Right cardiac atrium (tissue), 5 donors: ENCODE data around the gene FGF14. TPM values are rescaled to one million over a fixed set of nuclear protein-coding genes. Genes with fewer than 3 reads are reported as not detected.
A peak's percentile ranks its signal among the peaks of the same experiment; 100 is the strongest.

Experiments
- ATAC-seq, 2 donors: fragments of 200-7000 bp; cut with Tn5 transposase; one replicate each; pipeline versions ENCODE4 v1.8.0 to v1.9.1; 2020; ENCODE audit warnings: moderate library complexity in 2 of 2, mild to moderate bottlenecking in 1 of 2
- DNase-seq, 3 donors: peaks; one replicate each; pipeline ENCODE4 v3.0.0-alpha.2; 2020
- H3K27ac ChIP-seq: one replicate; pipeline ENCODE4 v1.5.1; 2013; ENCODE audit warnings: mild to moderate bottlenecking, low read length, control low read depth, moderate library complexity
- H3K27me3 ChIP-seq: one replicate; pipeline ENCODE4 v1.6.1; 2013; ENCODE audit not compliant: control insufficient read depth, insufficient read depth
- H3K4me1 ChIP-seq: one replicate; pipeline ENCODE4 v1.6.1; 2013; ENCODE audit warnings: low read length; ENCODE audit not compliant: control insufficient read depth, insufficient read depth
- H3K4me3 ChIP-seq: one replicate; pipeline ENCODE4 v1.5.1; 2013; ENCODE audit warnings: low read length, control low read depth
- H3K9me3 ChIP-seq: one replicate; pipeline ENCODE4 v1.6.1; 2013; ENCODE audit warnings: low read length; ENCODE audit not compliant: control insufficient read depth
- WGBS: extraction: QIAGEN DNeasy Blood & Tissue Kit; methylation state at CpG from one replicate; pipeline ENCODE4 v1.1.7; 2013; 5-methylcytosine and 5-hydroxymethylcytosine counted together
- intact Hi-C, 4 donors: fragments of 100-400 bp; cut with DNase I; formaldehyde crosslinking; loops; one replicate each; pipeline versions ENCODE4 v1.11.0 to v1.14.0; 2022 to 2023
- polyA plus RNA-seq: library from polyadenylated mRNA; stranded (reverse); fragments of 200-250 nt; gene quantifications from one replicate; pipeline ENCODE4 v1.2.3, GENCODE V29; 2013
- total RNA-seq, 4 donors: library from RNA; stranded (reverse); fragmentation: NEBNext Ultra II Directional; extraction: Animal tissue kit (Norgen Biotek cat#: 25700); gene quantifications; one replicate each; pipeline ENCODE4 v1.2.1, GENCODE V29; 2021
- donor health status: healthy with polysubstance abuse.
- donor health status: DM: no; HTN: yes; CAD: no.
- donor health status: DM: no; HTN: no; CAD: no.
- donor health status: DM: no; HTN: yes; CAD: no; lungs with severe emphysema.
- donor health status: DM: yes; HTN: yes; CAD: no.

The FGF14 gene
- total and polyA plus RNA-seq, 5 donors: 0.54 to 4.9 (median 3.0) TPM

DNA sequence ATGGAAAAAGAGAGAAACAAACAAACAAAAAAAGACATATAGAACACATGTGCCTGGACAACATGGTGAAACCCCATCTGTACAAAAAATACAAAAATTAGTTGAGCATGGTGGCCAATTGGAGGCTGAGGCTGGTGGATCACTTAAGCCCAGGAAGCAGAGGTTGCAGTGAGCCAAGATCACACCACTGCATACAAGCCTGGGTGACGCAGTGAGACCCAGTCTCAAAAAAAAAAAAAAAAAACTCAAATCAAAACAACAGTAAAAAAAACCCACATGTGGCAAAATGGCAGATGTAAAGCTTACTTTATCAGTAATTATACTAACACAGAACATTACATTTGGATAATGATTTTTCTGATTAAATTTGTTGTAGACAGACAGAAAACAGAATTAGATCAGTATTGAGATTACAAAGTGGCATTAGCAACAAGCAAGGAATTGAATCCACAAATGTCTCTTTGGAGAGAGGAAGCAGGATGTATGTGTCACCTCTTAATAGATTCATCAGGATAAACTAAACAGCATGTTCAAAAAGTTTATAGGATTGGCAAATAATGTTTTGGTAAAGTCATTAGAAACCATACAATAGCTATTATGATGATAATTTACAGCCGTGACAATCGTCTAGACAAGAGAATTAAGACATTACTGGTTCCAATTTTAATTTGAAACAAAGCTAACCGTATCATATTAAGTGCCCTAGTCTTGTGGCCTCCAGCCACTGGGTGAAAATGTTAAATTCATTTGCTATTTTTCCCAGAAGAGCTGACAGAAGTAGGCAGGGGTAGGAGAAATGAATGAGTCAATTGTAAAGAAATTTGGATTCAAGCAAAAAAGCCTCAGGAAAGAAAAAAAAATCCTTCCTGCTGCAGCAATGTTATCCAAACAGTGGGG is 206.0 kb downstream of the FGF14 start:
- ATAC-seq (peak in 1 of 2 donors; percentile 50), DNase-seq (no peak)
- Histone ChIP-seq H3K9me3 (no peaks in the 10 kb centered on the region), H3K4me3 (no peak overlapping the region), H3K27ac (no peak overlapping the region), H3K27me3 (no peaks in the 10 kb centered on the region), H3K4me1 (no peaks in the 10 kb centered on the region)
- WGBS: 49% methylated on average over 4 of the region's 4 CpGs
- intact Hi-C loops: loop anchor here in 1 of 4 donors (5.0 kb wide), 1 partner anchor 261 kb away; no protein-coding TSS in a partner anchor

- ATAC-seq (no peak), DNase-seq (no peak)
- H3K9me3 ChIP-seq: no peaks in the 10 kb centered on the region
- intact Hi-C loops: no loop called here
- no peaks in the 10 kb centered on the region for H3K27me3 ChIP-seq
- H3K4me3 ChIP-seq: no peak overlapping the region
- WGBS: 91% methylated on average over 2 of the region's 2 CpGs
- H3K4me1 ChIP-seq: no peaks in the 10 kb centered on the region
- H3K27ac ChIP-seq: no peak overlapping the region
Observed at GRCh38 chr13:102192858-102193257, 209.0 kb downstream of the FGF14 start.

DNA sequence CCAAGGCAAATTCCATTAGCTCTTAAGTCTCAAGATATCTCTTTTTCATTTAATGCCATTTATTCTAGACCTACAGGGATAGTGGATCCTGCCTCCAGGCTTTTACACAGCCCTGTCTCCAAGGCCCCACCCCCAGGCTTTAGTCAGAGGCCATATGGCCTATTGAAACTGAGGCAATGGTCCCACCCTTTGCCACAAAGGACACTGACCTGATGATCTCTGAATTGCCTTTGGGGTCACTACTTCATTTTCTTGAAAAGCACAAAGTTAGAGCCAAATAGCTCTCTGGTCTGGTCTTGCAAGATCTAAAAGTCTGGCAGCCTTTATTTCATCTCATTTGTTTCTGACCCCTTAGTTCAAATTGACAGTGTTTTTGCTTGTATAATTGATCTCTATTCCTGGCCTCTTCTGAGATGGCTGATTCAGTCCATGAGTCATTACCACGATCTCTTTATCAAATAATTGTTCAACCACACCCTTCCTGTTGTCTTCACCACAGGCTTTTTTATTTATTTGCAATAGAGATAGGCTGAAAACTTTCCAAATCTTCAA is 209.8 kb downstream of the FGF14 start:
- 12% methylated on average over 1 of the region's 1 CpG for WGBS
- no peak for ATAC-seq
- no peaks in the 10 kb centered on the region for H3K9me3 ChIP-seq

DNA sequence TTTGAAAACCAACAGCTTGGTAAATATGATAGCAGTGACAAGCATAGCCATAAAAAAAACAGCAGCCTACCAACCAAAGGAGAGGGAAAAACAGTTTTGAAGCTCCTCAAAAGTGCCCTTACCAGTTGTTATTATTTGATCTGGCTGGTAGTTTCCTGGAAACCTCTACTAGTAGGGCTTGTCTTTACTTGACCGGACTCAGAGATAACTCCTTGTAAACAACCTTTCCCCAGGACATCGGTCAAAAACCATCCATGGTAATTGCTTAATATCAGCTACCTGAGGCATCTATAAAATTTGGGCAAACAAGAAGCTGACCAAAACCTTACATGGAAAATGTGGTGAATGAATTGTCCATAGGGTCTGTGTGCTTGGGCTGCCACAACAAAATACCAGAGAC is 210.9 kb downstream of the FGF14 start:
- DNase-seq (no peak), ATAC-seq (no peak)
- Histone ChIP-seq H3K9me3 (no peaks in the 10 kb centered on the region), H3K27ac (no peak overlapping the region), H3K4me3 (no peak overlapping the region), H3K27me3 (no peaks in the 10 kb centered on the region), H3K4me1 (no peaks in the 10 kb centered on the region)
- intact Hi-C loops: no loop called here
- WGBS: 80% methylated on average over 2 of the region's 2 CpGs

More for the DNA sequence above, 209.8 kb downstream of the FGF14 start:
- H3K4me3 ChIP-seq: no peak overlapping the region
- DNase-seq: peak in 1 of 3 donors; percentile 30
- no peaks in the 10 kb centered on the region for H3K4me1 ChIP-seq
- H3K27ac ChIP-seq: no peak overlapping the region
- H3K27me3 ChIP-seq: no peaks in the 10 kb centered on the region
- intact Hi-C loops: no loop called here

- Histone ChIP-seq H3K4me1 (no peaks in the 10 kb centered on the region), H3K9me3 (no peaks in the 10 kb centered on the region), H3K27ac (no peak overlapping the region), H3K4me3 (no peak overlapping the region), H3K27me3 (no peaks in the 10 kb centered on the region)
- 69% methylated on average over 4 of the region's 4 CpGs for WGBS
- ATAC-seq (no peak), DNase-seq (no peak)
- intact Hi-C loops: no loop called here
Observed at GRCh38 chr13:102187313-102187712, 214.5 kb downstream of the FGF14 start.

GRCh38 chr13:102185375-102185984 is 216.4 kb downstream of the FGF14 start:
- H3K27ac ChIP-seq: no peak overlapping the region
- DNase-seq: no peak
- H3K9me3 ChIP-seq: no peaks in the 10 kb centered on the region
- H3K27me3 ChIP-seq: peaks cover 3% of the 10 kb centered on the region
- 39% methylated on average over 5 of the region's 5 CpGs for WGBS
- intact Hi-C loops: no loop called here
- no peaks in the 10 kb centered on the region for H3K4me1 ChIP-seq
- H3K4me3 ChIP-seq: no peak overlapping the region
- no peak for ATAC-seq

DNA sequence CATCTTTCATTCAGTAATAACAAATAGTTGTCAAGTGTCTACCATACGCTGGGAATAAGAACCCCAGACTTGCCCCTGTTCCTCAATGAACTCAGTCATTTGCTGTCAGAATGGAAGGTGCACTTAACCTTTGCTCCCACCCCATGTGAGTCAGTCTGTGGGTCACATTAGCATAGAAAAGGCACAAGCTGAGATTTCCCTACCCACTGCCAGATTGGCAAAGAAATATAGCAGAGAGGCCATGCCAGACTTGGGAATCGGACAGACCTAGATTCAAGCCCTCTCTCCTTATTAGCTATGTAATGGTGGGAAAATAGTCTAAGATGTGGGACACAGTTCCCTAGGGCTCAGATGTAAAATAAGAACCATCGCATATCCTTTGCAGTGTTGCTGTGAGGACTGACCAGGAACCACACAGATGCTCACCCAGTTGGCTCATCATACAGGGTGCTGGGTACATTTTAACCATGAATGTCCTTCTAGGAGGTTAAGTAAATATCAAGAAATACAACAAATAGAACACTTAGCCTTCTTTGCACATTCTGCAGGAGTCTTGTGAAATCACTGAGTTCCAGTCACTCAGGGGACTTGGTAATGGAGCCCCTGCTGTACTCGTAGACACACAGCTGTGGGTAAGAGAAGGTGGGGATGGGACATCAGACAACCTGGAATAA is 218.2 kb downstream of the FGF14 start:
- 76% methylated on average over 4 of the region's 4 CpGs for WGBS
- no peak overlapping the region for H3K4me3 ChIP-seq
- no peak for ATAC-seq
- no peaks in the 10 kb centered on the region for H3K9me3 ChIP-seq
- intact Hi-C loops: no loop called here
- no peak for DNase-seq
- H3K27me3 ChIP-seq: peaks cover 3% of the 10 kb centered on the region
- no peaks in the 10 kb centered on the region for H3K4me1 ChIP-seq
- no peak overlapping the region for H3K27ac ChIP-seq

DNA sequence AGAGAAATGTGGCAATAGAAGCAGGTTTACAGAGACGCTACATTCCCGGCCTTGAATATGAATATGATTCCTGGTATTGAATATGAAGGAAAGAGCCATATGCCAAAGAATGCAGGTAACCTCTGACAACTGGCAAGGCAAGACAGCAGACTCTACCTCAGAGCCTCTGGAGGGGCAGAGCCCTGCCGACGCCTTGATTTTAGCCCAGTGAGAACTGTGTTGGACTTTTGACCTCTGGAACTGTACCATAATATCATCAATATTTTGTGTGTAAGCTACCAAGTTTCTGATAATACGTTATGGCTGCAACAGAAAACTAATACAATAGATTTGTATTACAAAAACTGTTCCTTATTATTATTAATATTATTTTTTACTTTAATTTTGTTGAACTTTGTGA is 219.7 kb downstream of the FGF14 start:
- no peak overlapping the region for H3K27ac ChIP-seq
- DNase-seq: no peak
- 88% methylated on average over 5 of the region's 5 CpGs for WGBS
- H3K4me1 ChIP-seq: no peaks in the 10 kb centered on the region
- intact Hi-C loops: no loop called here
- no peaks in the 10 kb centered on the region for H3K9me3 ChIP-seq
- peaks cover 3% of the 10 kb centered on the region for H3K27me3 ChIP-seq
- ATAC-seq: no peak
- H3K4me3 ChIP-seq: no peak overlapping the region

GRCh38 chr13:102177431-102177830 is 224.4 kb downstream of the FGF14 start:
- DNase-seq (no peak), ATAC-seq (no peak)
- Histone ChIP-seq H3K27ac (no peak overlapping the region), H3K9me3 (no peaks in the 10 kb centered on the region), H3K4me1 (no peaks in the 10 kb centered on the region), H3K27me3 (peaks cover 3% of the 10 kb centered on the region), H3K4me3 (no peak overlapping the region)
- intact Hi-C loops: no loop called here

DNA sequence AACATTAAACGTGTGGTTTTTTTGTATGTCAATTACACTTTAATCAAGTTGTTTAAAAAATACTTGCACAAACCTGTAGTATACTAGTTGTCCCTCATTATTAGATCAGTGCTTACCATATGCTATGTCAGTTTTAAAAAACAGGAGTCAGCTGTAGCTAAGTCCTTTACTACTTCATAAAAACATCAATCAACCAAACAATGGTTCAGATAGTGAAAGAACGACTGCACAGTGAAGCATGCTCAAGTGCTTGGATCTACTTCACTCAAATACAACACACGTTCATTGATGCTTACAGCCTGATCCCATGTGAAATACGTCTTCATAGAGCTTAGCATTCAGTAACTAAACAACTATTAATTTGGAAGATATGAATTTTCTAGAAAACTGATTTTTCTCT is 225.0 kb downstream of the FGF14 start:
- Histone ChIP-seq H3K27ac (no peak overlapping the region), H3K4me1 (no peaks in the 10 kb centered on the region), H3K27me3 (peaks cover 3% of the 10 kb centered on the region), H3K4me3 (no peak overlapping the region), H3K9me3 (no peaks in the 10 kb centered on the region)
- no peak for DNase-seq
- 62% methylated on average over 4 of the region's 4 CpGs for WGBS
- no peak for ATAC-seq
- intact Hi-C loops: no loop called here

DNA sequence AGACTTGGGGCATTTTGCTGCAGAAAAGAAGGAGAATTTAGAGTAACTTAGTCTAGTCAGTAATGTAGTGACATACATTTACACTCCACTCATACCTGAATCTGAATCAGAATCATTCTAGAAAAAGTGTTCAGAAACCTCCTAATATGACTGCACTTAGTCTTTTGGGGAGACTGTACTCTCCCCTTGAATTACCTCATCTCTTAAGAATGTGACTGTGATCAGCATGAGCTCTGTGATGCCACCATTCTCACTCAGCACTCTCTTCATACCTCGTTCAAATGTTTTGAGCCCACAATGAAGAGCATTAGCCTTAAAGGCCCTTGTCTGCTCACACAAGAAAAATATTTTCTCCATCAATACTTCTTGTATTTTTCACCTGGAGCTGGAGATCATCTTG is 229.4 kb downstream of the FGF14 start:
- H3K4me1 ChIP-seq: no peaks in the 10 kb centered on the region
- 44% methylated on average over 1 of the region's 1 CpG for WGBS

More for the DNA sequence above, 229.4 kb downstream of the FGF14 start:
- no peaks in the 10 kb centered on the region for H3K27me3 ChIP-seq
- intact Hi-C loops: no loop called here
- no peak overlapping the region for H3K27ac ChIP-seq
- no peak for DNase-seq
- H3K9me3 ChIP-seq: no peaks in the 10 kb centered on the region
- ATAC-seq: no peak
- no peak overlapping the region for H3K4me3 ChIP-seq
